Cortex of kidney (tissue), 1 donor: Measurements from ENCODE around the gene SDF4.

Source experiments
- DNase-seq: peaks from one replicate; lab custom pipeline; 2025; lab: John Stamatoyannopoulos, UW

SDF4 gene

DNA sequence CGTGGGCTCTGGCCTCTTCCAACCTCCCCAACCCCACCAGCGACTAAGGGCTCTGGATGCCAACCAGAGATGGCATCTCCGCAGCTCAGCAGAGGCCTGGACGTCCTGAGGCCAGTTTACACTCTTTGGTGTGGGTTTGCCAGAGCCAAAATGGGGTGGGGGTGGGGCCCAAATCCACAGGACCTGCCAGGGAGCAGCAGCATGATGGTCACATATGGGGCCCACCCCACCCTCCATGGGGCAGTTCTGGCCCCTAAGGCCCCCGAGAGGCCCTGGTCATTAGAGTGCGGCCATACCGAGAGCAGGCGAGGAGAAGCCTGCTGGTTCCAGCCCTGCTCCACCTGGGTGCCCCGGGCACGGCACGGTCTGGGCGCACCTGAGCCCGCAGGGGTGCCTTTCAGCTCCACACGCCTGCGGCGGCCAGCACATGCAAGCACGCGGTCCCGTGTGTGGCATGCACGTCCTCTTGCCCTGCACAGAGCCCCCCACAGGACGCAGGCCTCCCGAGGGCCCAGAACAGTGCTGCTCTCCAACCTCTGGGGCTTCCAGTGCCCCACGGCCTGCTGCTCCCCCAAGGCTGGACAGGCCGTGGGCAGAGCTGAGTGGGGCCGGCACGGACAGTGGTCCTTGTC lies 9.9 kb upstream of the SDF4 start:
- DNase-seq, result no peak

DNA sequence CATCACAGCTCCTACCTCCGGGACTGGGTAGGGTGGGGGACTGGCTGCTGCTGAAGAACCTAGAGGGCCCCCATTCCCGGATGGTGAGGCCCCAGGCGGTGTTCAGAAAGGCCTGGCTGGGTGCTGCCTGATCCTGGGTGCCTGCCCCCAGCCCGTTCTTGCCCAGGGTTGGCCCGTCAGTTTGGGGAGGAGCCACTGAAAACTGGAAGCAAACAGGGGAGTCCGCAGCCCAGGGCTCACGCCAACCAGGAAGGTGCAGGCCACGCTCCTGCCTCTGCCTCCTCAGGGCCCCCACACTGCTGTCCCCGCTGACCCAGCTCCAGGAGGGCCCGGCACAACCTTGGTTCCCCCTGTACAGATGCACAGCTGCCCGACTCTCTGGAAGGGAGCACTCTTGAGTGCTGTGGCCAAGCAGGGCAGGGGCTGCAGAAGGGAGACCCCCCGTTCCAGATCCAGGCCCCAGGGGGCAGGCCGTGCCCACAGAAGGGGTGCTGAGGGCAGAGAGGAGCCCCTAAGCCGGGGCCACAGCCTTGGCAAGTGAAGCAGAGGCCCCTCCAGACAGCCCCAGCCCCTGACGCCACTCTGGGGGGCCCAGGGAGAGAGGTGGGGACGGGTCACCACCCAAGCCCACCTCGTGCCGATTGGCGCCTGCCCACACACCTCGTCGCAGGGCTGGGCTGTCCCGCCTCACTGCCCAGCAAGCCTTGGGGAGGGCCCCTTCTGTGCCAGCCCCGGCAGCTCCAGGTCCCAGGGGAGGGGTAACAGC lies 9.2 kb upstream of the SDF4 start:
- no peak for DNase-seq

DNA sequence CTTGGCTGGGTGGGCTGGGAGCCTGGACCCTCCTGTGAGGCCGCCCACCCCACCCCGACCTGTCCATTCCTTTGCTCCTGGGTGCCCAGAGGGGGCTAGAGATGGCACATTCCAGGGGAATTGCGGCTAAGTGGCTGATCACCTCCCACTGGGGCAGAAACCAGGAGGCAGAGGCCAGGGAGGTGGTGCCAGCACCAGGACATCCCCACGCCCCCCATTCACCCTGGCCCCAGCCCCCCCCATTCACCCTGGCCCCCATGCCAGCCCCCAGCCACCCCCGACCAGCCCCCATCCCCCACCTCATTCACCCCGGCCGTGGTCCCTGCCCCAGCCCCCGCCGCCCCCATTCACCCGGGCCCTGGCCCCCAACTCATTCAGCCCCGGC lies 8.5 kb upstream of the SDF4 start:
- no peak for DNase-seq

DNA sequence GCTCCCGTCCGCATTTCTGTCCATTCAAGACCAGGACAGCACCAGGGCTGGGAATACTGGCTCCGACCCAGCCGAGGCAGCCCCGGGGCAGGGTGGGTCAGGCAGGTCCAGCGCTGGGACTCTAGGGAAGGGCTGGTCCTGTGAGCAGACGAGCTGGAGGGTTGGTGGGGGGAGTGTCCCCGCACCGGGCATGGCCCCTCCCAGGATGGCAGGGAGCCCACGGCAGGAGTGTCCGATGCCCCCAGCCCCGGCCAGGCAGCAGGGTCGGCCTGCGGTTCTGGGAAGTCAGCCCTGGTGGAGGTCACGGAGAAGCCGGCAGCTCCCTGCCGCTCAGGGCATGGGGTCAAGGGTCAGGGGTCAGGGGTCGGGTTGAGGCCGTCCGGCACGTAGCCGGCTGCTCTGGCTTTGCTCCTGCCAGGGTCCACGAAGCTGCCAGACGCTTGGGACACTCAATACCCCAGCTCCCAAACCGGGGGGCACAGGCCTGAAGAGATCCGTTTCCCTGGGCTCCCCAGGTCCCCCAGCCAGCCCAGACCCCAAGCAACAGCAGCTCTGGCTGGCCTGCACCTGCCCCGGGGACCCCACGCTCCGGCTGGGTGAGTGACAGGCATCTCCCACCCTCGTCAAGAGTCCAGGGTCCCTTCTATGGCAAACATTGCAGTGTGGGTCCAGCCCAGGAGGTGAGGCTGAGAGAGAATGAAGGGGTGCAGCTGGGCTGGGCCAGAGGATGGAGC lies 8.0 kb upstream of the SDF4 start:
- no peak for DNase-seq

DNA sequence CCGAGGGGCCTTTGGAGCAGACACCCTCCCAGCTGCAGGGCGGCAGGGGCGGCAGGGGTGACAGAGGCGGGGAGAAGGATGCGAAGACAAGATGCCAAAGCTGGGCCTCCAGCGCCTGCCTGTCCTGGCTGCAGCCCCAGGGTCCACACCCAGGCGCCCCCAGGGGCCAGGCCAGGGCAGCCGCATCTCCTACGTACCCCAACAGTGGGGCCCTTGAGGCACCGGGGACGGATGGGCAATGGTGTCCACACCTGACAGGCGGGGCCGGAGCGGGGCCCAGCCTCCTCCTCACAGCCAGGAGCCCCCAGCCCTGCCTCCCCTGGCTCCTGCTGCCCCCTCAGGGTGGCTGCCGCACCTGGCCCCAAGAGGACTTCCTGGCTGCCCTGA lies 7.4 kb upstream of the SDF4 start:
- no peak for DNase-seq

DNA sequence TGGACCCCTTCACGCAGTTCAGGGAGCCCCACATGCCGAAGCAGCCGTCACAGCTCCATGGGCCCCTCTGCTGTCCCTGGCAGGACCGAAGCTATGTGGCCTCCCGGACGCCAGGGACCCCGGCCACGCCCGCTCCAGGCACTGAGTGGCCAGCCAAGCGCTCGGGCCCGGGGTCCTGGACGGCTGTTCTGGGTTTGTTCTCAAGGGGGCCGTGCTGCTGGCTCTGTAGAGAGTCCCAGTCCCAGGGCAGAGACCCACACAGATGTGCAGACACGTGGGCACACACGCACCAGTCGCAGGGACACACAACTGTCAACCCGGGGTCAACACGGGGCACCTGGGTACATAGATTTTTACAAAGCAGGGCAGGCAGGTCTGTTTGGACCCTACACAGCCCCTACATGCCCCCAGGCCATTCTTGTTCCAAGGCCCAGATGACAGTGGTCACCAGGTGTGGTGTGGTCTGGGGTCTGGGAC lies 6.9 kb upstream of the SDF4 start:
- no peak for DNase-seq

DNA sequence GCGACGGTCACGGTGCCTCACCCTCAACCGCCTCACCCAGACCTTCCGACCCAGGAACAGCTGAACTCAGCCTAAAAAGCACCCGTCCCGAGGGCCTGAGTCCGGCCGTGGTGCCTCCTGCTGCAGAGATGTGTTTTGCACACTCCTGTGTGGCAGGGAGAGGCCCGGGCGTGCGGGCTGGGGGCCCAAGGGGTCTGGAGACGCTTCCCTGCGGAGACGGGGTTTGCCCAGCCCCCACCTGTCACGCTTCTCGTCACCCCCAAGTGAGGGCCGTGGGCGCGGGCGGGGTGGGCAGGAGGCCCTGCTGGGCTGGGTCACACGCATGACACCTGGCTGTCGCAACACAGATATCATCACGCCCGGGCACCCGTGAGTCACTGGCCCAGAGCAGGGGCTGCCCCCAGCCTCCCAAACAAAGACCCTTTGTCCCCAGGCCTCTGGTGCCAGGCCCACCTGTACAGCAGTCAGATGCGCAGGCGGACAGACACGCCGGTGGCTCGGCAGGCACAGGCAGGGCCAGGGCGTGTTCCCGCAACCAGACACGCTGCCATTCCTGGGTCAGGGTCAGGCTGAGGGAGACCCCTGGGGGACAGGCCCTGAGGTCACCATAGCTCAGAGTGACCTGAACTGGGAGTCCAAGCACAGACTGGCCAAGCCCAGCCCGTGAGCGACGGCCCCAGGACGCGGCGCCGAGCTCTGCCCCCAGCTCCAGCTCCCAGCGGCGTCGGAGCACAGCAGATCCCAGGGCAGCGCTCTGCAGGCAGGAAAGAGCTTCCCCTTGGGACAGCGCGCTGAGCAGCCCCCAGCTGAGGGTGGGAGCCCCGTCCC lies 6.3 kb upstream of the SDF4 start:
- DNase-seq, result no peak

DNA sequence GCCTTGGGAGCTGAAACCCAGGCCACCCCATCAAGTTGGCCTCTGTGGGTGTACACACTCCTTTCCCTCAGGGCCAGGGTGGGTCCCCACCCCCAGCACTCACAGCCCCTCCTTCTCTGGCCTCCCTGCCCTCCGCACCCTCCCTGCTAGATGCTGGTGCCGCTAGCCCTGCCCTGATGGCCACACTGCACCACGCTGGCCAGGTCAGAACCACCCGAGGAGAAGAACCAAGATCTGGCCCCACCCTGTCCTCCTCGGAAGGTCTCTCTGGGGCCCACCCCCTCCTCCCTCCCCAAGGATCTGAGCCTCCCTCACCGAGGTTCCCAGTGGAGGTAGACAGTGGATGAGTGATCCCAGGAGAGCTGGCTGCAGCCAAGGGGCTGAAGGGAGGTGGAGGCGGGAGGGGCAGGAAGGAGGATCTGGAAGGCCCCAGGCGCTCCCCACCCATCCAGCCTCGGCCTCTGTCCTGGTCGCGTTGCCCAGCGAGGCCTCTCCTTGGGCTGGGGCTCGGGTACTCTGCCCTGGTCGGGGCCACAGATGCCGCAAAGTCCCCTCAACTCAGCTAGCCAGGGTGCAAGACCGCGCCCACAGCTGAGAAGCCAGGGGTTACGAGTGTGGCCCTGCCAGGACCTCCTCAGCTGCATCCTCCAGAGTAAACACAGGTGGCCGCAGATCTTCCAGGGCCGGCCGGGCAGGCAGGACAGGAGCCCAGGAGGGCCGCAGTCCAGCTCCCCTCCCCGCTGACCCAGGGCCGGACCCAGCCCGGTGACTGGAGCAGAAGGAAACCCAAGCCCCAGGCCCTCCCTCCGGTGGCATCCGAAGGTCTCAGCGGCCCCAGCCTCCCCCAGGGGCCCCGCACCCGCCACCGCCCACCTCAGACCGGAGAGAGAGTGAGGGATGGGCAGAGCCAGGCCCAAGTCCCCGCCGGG lies 5.4 kb upstream of the SDF4 start:
- DNase-seq, result no peak

DNA sequence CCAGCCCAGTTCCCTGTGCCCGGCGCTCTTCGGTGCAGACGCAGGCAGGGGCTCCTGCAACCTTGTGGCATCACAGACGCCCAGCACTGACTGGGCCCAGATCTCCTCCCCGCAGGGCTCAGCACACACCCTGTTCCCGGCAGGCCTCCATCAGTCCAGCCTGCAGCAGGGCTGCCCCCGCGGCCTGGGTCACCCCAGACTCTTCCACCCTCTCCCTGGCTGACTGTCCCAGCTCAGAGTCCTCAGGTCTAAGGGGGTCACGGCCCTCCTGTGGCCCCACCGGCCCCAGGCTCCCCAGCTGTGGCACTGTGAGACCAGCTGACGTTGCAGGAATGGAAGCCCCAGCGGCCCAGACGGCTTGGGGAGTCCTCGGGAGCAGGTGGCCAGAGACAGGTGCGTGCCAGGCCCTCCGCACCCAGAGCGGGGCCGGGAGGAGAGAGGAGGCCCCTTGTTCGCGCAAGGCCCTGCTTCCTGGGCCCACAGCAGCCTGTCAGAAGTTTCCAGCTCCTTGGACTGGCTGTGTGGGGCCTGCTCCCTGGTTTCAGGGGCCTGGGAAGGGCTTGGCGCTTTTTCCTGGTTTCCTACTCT lies 4.5 kb upstream of the SDF4 start:
- no peak for DNase-seq

DNA sequence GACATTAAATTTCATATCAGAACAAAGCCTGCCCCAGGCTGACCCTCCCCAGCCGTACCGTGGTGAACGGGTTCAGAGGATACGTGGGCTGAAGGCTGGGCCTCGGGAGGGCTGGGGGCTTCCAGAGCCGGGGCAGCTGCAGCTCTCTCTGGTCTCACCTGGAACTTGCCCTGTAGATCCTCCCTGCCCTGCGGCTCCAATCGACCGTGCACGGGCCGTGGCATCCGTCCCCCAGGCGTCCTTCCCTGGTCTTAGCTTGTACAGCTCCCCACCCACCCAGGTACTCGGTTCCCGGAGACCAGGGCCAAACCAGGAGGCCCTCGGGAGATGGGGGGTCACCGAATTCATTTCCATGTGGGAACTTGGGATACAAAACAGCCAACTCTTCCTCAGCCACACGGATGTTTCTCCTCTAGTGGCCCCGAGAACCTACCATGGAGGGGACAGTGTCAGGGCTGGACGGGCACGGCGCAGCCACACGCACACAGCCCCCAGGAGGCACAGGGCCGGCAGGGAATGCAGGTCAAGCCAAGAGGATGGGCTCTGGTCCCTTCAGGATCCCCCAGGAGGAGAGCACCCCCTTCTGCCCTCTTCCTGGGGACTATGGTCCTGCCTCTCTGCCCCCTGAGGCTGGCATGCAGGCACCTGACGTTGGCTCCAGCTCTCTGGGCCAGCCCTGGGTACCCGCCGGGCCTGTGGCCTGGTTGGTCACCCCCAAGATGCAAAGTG lies 3.4 kb upstream of the SDF4 start:
- DNase-seq, result no peak

DNA sequence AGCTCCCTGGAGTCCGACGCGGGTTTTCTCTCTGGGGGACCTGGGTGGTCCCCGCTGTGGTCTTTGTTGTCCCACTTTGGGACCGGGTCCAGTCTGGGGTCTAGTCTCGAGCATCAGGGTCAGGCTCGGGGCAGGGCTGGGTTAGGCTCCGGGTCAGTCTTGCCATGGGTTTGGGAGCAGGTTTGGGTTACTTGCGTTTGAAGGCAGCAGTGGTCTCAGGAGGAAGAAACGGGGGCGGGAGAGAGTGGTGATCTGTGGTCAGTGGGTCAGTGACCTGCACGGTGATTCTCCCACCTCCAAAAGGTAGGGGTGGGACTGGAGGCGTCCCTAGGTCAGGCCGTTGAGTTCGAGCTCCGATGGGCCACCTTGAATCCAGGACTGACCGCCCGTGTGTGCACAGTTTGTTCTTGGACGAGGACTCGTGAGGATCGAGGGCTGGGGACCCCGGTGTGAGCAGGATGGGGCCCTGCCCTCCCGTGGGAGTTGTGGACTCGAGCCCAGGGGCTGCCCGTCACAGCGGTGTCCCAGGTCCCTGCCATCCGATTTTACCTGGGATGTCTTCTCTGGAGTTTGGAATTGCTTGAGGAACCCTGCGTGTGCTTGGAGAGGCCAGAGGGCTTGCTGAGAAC lies 2.5 kb upstream of the SDF4 start:
- no peak for DNase-seq

DNA sequence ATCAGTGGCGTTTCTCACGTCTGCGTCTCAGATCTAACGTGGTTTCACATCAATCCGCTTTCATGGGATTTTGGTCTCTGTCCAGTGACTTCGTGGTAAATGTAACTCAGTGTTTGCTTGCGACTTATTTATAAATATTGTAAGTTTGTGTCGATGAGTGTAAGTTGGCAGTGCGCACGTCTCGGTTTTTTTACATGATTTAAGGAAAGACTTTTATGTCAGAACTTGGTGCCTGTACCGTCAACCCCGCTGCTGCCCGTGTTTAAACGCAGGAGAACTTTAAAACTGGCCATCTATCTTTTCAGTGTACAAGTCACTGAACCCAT lies 1.7 kb upstream of the SDF4 start:
- DNase-seq, result no peak

DNA sequence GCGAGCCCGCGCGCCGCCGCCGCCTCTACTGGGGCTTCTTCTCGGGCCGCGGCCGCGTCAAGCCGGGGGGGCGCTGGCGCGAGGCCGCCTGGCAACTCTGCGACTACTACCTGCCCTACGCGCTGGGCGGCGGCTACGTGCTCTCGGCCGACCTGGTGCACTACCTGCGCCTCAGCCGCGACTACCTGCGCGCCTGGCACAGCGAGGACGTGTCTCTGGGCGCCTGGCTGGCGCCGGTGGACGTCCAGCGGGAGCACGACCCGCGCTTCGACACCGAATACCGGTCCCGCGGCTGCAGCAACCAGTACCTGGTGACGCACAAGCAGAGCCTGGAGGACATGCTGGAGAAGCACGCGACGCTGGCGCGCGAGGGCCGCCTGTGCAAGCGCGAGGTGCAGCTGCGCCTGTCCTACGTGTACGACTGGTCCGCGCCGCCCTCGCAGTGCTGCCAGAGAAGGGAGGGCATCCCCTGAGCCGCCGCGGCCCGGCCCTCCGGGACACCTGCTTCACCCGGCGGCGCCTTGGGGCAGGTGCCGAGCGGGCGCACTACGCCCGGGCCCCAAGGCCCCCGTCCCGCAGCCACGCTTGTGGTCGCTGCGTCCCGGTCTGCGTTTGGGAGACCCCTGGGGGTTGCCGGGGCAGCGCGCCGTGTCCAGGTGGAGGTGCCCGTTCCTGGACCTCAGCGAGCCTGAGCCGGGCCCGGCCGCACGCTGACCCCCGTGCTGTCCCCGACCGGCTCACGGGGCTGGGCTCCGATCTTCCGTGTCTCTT lies 1.2 kb upstream of the SDF4 start:
- DNase-seq, result no peak

DNA sequence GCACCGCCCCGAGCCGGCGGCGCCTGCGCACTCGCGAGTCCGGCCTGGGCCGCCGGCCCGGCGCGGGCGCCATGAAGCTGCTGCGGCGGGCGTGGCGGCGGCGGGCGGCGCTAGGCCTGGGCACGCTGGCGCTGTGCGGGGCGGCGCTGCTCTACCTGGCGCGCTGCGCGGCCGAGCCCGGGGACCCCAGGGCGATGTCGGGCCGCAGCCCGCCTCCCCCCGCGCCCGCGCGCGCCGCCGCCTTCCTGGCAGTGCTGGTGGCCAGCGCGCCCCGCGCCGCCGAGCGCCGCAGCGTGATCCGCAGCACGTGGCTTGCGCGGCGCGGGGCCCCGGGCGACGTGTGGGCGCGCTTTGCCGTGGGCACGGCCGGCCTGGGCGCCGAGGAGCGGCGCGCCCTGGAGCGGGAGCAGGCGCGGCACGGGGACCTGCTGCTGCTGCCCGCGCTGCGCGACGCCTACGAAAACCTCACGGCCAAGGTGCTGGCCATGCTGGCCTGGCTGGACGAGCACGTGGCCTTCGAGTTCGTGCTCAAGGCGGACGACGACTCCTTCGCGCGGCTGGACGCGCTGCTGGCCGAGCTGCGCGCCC lies 501 bp upstream of the SDF4 start, which contains the start of gene B3GALT6:
TSS of gene B3GALT6 (plus strand) at position 30 of the 588 bp plus-strand sequence. CDS start at position 72, 42 bp downstream.
- DNase-seq, result no peak

DNA sequence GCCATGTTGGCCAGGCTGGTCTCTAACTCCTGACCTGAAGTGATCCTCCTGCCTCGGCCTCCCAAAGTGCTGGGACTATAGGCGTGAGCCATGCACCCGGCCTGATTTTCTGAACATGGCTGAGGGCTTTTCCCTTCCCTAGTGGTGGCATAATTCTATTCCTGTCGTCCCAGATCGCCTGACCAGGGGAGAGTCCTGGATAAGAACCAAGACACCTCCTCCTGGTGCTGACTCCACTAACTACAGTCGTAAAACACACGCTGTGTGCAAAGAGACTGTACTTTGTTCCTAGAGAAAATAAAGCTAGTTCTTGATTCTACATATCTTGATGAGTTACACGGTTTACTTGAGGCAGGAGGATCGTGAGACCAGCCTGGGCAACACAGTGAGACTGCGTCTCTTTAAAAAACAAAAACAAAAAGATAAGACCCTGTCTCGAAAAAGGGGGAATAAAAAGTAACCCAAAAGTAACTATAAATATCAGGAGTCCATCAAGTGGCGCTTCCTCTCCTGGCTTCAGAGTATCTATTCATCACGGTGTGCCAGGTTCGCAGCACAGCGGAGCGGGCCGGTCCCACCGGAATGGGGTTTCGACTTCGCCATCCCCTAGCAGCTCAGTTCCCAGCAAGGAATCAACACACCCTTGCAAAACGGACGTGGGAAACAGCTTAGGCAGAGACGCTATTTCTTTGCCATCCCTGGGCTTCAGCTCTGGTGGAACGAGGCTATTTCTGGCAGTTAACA lies 973 bp downstream of the SDF4 start:
- no peak for DNase-seq

DNA sequence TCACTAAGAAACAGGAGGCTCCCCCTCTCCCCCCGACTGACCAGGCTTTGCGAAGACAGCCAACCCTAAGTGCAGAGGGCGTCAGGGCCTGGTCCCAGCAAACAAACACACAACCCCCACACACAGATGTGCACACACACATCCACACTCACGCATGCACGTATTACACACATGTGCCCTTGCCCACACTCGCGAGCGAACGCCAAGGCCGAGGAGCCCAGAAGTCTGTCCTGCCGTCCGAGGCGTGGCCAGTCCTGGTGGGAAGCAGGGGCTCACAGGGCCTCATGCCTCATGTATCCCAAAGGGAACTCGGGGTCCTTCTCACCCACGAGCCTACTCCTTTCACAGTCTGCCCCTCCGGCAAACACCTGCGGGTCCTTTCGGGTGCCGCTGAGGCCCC lies 2.0 kb downstream of the SDF4 start:
- no peak for DNase-seq

DNA sequence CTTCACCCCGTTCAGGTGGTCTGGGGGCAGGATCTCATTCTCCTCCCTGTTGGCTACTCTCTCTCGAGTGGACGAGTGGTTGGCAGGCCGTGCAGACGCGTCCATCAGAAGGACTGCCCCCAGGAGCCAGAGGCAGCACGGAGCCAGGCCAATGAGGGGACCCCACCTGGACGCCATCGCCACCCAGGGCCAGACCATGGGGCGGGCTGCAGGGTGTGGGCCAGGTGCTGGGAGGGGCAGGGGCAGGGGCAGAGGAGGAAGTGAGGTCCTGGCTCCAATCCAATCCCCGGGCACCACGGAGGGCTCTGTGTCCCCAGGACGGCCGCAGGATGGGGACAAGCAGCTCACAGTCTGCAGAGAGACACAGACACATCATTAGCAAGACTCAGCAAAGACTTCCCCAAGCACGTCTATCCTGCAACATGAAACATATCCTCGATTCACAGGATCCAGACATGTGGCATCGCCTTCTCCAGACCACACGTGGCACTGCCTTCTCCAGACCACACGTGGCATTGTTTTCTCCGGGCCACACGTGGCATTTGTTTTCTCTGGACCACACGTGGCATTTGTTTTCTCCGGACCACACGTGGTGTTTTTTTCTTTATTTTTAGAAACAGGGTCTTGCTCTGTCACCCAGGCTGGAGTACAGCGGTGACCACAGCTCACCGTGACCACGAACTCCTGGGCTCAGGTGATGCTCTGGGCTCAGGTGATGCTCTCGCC lies 3.0 kb downstream of the SDF4 start:
- DNase-seq, result no peak
